Adrenal gland (tissue), 5 donors: Measurements from ENCODE around the gene STX4.

Experiments used
- CTCF ChIP-seq, 6 experiments: fragments of 450-650 bp in 4 of 6; fragments of 200-600 bp in 2 of 6; sonication (generic) in 1 of 6; IDR thresholded peaks; 1 replicate in 5 of 6; 2 replicates in 1 of 6; pipeline versions ENCODE4 v1.5.1 to v1.8.0; 2016 to 2021; ENCODE audit warnings: antibody characterized with exemption in 6 of 6, mild to moderate bottlenecking in 2 of 6, moderate library complexity in 1 of 6
- POLR2A ChIP-seq, 2 donors: fragments of 450-650 bp; IDR thresholded peaks; one replicate each; pipeline ENCODE4 v1.6.1; 2017; ENCODE audit warnings: antibody characterized with exemption in 2 of 2, mild to moderate bottlenecking in 2 of 2, moderate library complexity in 1 of 2
- donor health status: DM: no; HTN: no; CAD: no.

- TF ChIP-seq CTCF (IDR thresholded peaks at IDR 0.05): no peak
- TF ChIP-seq POLR2A (IDR thresholded peaks at IDR 0.05): no peak
These were observed 9.5 kb downstream of the STX4 start for GRCh38 chr16:31042866-31043265.
